PC-3 (cell line): ENCODE data around the gene CLCF1.

Experiments
- EZH2 ChIP-seq: fragments of 300-600 bp; sonication (generic); IDR thresholded peaks from one replicate; pipeline ENCODE4 v1.6.1; 2017; ENCODE audit warnings: antibody characterized with exemption, mild to moderate bottlenecking, low read length; ENCODE audit not compliant: unreplicated experiment
- TF ChIP-seq, protein P1 (sequence below): fragments of 300-600 bp; sonication (generic); conservative IDR thresholded peaks from 2 replicates; pipeline ENCODE4 v1.5.1; 2017; ENCODE audit warnings: antibody characterized with exemption, low read depth, mild to moderate bottlenecking, low read length

- TF ChIP-seq, protein P1, sequence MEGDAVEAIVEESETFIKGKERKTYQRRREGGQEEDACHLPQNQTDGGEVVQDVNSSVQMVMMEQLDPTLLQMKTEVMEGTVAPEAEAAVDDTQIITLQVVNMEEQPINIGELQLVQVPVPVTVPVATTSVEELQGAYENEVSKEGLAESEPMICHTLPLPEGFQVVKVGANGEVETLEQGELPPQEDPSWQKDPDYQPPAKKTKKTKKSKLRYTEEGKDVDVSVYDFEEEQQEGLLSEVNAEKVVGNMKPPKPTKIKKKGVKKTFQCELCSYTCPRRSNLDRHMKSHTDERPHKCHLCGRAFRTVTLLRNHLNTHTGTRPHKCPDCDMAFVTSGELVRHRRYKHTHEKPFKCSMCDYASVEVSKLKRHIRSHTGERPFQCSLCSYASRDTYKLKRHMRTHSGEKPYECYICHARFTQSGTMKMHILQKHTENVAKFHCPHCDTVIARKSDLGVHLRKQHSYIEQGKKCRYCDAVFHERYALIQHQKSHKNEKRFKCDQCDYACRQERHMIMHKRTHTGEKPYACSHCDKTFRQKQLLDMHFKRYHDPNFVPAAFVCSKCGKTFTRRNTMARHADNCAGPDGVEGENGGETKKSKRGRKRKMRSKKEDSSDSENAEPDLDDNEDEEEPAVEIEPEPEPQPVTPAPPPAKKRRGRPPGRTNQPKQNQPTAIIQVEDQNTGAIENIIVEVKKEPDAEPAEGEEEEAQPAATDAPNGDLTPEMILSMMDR, result peak; percentile 80
- TF ChIP-seq EZH2, result no peak
Observed at GRCh38 chr11:67389477-67389876, 16.1 kb upstream of the CLCF1 start.
